K562 (cell line): Measurements from ENCODE around the gene NOP10. TPM values are rescaled to one million over a fixed set of nuclear protein-coding genes. Genes with fewer than 3 reads are reported as not detected.

Experiments
- ATF7 ChIP-seq: fragments of 450-650 bp; IDR thresholded peaks from 2 replicates; pipeline ENCODE4 v1.7.1; 2014; ENCODE audit warnings: mild to moderate bottlenecking, moderate library complexity
- CBX3 ChIP-seq, 2 experiments: IDR thresholded peaks; 1 replicate in 1 of 2; 2 replicates in 1 of 2; pipeline ENCODE4 v1.6.1; 2012; ENCODE audit warnings: inconsistent platforms in 2 of 2, low read length in 2 of 2, borderline replicate concordance in 1 of 2, control low read depth in 1 of 2
- CC2D1A ChIP-seq: fragments of 450-650 bp; IDR thresholded peaks from 2 replicates; pipeline ENCODE4 v1.6.1; 2017; ENCODE audit warnings: mild to moderate bottlenecking
- CCAR2 ChIP-seq: fragments of 200-400 bp; formaldehyde crosslinking; IDR thresholded peaks from 2 replicates; pipeline ENCODE4 v1.6.1; 2017; ENCODE audit warnings: mild to moderate bottlenecking, low read depth, low read length
- E2F3 ChIP-seq: fragments of 250-450 bp; sonication (Bioruptor Pico); IDR thresholded peaks from 2 replicates; pipeline ENCODE4 v1.4.0; 2020; ENCODE audit warnings: mild to moderate bottlenecking
- ETS2 ChIP-seq: IDR thresholded peaks from 2 replicates; pipeline ENCODE4 v1.6.1; 2016; ENCODE audit warnings: borderline replicate concordance, missing genetic modification characterization, mild to moderate bottlenecking, moderate library complexity, missing compliant biosample characterization; ENCODE audit not compliant: poor library complexity, severe bottlenecking
- FOXK2 ChIP-seq, 2 experiments: fragments of 450-650 bp; IDR thresholded peaks in 1 of 2; conservative IDR thresholded peaks in 1 of 2; 2 replicates each; pipeline ENCODE4 v1.6.1; 2016; ENCODE audit warnings: low read depth in 2 of 2, mild to moderate bottlenecking in 1 of 2
- HNRNPK ChIP-seq: fragments of 200-400 bp; formaldehyde crosslinking; IDR thresholded peaks from one replicate; pipeline ENCODE4 v1.6.1; 2018; ENCODE audit warnings: mild to moderate bottlenecking, low read depth, low read length; ENCODE audit not compliant: poor library complexity, severe bottlenecking
- HNRNPLL ChIP-seq: fragments of 200-400 bp; formaldehyde crosslinking; IDR thresholded peaks from 2 replicates; pipeline ENCODE4 v1.6.1; 2017; ENCODE audit warnings: low read length, low read depth, mild to moderate bottlenecking; ENCODE audit not compliant: poor library complexity, severe bottlenecking
- KDM2B ChIP-seq: fragments of 250-450 bp; sonication (Bioruptor Pico); IDR thresholded peaks from 2 replicates; pipeline ENCODE4 v1.8.0; 2021; ENCODE audit warnings: mild to moderate bottlenecking, moderate library complexity
- NFIC ChIP-seq: fragments of 450-650 bp; IDR thresholded peaks from 2 replicates; pipeline ENCODE4 v1.6.1; 2017; ENCODE audit warnings: mild to moderate bottlenecking, inconsistent platforms
- PHF8 ChIP-seq: fragments of 200-600 bp; sonication (generic); IDR thresholded peaks from 2 replicates; pipeline ENCODE4 v1.6.1; 2012; ENCODE audit warnings: mixed run types, mild to moderate bottlenecking, inconsistent platforms, low read length, moderate library complexity, borderline replicate concordance
- PRPF4 ChIP-seq: fragments of 200-400 bp; formaldehyde crosslinking; IDR thresholded peaks from one replicate; pipeline ENCODE4 v1.6.1; 2017; ENCODE audit warnings: low read length, low read depth, mild to moderate bottlenecking; ENCODE audit not compliant: insufficient read depth, poor library complexity, severe bottlenecking
- RAD21 ChIP-seq, 2 experiments: fragments of 250-450 bp in 1 of 2; fragments of 450-650 bp in 1 of 2; sonication (Bioruptor Pico) in 1 of 2; formaldehyde crosslinking in 1 of 2; IDR thresholded peaks in 1 of 2; conservative IDR thresholded peaks in 1 of 2; 2 replicates each; pipeline versions ENCODE4 v1.4.0 to v1.8.0; 2020 to 2022; ENCODE audit warnings: mild to moderate bottlenecking in 2 of 2, moderate library complexity in 1 of 2
- RBBP5 ChIP-seq: fragments of 200-600 bp; sonication (generic); IDR thresholded peaks from 2 replicates; pipeline ENCODE4 v1.6.1; 2012; ENCODE audit warnings: borderline replicate concordance, mild to moderate bottlenecking, low read length, control low read depth, inconsistent platforms; ENCODE audit not compliant: insufficient read depth, poor library complexity, severe bottlenecking
- RBM15 ChIP-seq: fragments of 200-400 bp; formaldehyde crosslinking; IDR thresholded peaks from 2 replicates; pipeline ENCODE4 v1.6.1; 2018; ENCODE audit warnings: mild to moderate bottlenecking, low read length, moderate library complexity; ENCODE audit not compliant: insufficient read depth
- SAP30 ChIP-seq: fragments of 200-600 bp; sonication (generic); IDR thresholded peaks from 2 replicates; pipeline ENCODE4 v1.6.1; 2012; ENCODE audit warnings: borderline replicate concordance, low read depth, mild to moderate bottlenecking, moderate library complexity, low read length, control low read depth, inconsistent platforms; ENCODE audit not compliant: insufficient read depth, poor library complexity, severe bottlenecking
- SIX5 ChIP-seq, 2 experiments: IDR thresholded peaks; 2 replicates each; pipeline ENCODE4 v1.6.1; 2011; ENCODE audit warnings: low read length in 2 of 2, borderline replicate concordance in 1 of 2, low read depth in 1 of 2, mild to moderate bottlenecking in 1 of 2, moderate library complexity in 1 of 2; ENCODE audit not compliant: insufficient read depth in 1 of 2
- TAL1 ChIP-seq: fragments of 450-650 bp; IDR thresholded peaks from 2 replicates; pipeline ENCODE4 v1.6.1; 2016; ENCODE audit warnings: mild to moderate bottlenecking
- TBP ChIP-seq: optimal IDR thresholded peaks from 2 replicates; pipeline ENCODE3; 2011; ENCODE audit warnings: low read depth, low read length, improper control_type of control experiment
- YBX1 ChIP-seq: fragments of 450-650 bp; IDR thresholded peaks from 2 replicates; pipeline ENCODE4 v1.7.1; 2016; ENCODE audit warnings: mild to moderate bottlenecking
- polyA plus RNA-seq, 8 experiments: library from polyadenylated mRNA; depleted of rRNA in 4 of 8; stranded (reverse) in 5 of 8; unstranded in 3 of 8; fragments of >200 nt; fragmentation: Nextera tagmentation in 2 of 8; fragmentation: Illumina TruSeq in 1 of 8; extraction: Ambion mirVana in 2 of 8; extraction: Trizol in 1 of 8; gene quantifications; 2 replicates each; pipeline versions ENCODE4 v1.2.1 to v1.2.3, GENCODE V29; 2011 to 2014; ENCODE audit warnings: inconsistent platforms in 1 of 8, missing spikeins in 1 of 8
- total RNA-seq, 7 experiments: library from RNA; depleted of rRNA in 6 of 7; stranded (reverse); fragments of >200 nt in 6 of 7; fragmentation: Illumina TruSeq in 2 of 7; extraction: Trizol in 2 of 7; gene quantifications; 2 replicates each; pipeline versions ENCODE4 v1.2.1 to v1.2.3, GENCODE V29; 2011 to 2021; ENCODE audit warnings: low replicate concordance in 1 of 7
- TF ChIP-seq, protein P1 (sequence below), 2 experiments: fragments of 450-650 bp in 1 of 2; IDR thresholded peaks; 2 replicates each; pipeline ENCODE4 v1.6.1; 2011 to 2017; ENCODE audit warnings: low read depth in 2 of 2, antibody characterized with exemption in 1 of 2, borderline replicate concordance in 1 of 2, low read length in 1 of 2, mild to moderate bottlenecking in 1 of 2, mixed read lengths in 1 of 2; ENCODE audit not compliant: control insufficient read depth in 1 of 2
- TF ChIP-seq, protein P2 (sequence below): sonication (generic); formaldehyde crosslinking; IDR thresholded peaks from 2 replicates; pipeline ENCODE4 v1.8.0; 2022; ENCODE audit warnings: missing genetic modification reagents, mild to moderate bottlenecking, borderline replicate concordance

NOP10 gene
- total and polyA plus RNA-seq, 9 of the 15 experiments (the other 6 are each of a cell fraction or from before 2014, with no cell fraction given) = 250 to 1,663 (median 449) TPM

DNA sequence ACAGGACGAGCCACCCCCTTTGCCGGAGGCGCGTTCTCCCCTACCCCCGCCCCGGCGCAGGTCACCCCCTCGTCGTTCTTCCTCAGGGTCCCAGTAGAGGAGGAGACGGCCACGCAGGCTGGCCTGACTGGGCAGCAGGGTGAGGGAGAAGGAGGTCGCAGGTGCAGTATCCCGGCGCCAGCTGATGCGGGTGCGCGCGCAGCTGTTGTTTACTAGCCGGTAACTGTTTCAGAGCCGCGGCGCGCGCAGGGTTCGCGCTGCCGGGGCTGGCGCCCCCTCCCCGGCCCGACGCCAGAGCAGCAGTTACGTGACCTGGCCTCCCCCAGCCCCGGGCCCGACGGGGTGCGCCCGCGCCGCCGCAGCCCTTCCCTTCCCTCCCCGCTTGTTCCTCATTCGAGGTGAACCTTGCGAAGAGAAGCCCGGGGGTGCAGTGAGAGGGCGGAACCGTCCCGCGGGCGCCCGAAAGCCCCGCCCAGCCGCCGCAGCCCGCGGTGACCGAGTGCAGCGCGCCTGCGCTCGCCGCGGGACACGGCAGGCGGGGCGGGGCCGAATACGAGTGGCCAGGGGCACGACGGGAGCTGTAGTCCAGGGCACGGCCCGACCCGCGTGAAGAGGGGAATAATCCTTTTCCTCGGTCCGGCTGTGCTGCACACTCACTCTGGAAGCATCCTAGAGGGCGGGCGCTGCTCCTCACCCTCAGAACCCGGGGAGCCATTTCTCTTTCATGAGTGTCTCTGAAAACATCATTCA lies 5.2 kb downstream of the NOP10 start, which contains the start of gene SLC12A6 (continued):
- peak; percentile 51 to 64; a peak in 3 of 4 replicates for TF ChIP-seq SIX5 (IDR thresholded peaks at IDR 0.05; ENCODE audit: borderline replicate concordance in 1 of 2, insufficient read depth in 1 of 2, low read depth in 1 of 2, low read length in 2 of 2)
- no peak for TF ChIP-seq RBM15
- no peak for TF ChIP-seq TAL1
- TF ChIP-seq CCAR2 = no peak
- no peak for TF ChIP-seq YBX1
- TF ChIP-seq, protein P1, sequence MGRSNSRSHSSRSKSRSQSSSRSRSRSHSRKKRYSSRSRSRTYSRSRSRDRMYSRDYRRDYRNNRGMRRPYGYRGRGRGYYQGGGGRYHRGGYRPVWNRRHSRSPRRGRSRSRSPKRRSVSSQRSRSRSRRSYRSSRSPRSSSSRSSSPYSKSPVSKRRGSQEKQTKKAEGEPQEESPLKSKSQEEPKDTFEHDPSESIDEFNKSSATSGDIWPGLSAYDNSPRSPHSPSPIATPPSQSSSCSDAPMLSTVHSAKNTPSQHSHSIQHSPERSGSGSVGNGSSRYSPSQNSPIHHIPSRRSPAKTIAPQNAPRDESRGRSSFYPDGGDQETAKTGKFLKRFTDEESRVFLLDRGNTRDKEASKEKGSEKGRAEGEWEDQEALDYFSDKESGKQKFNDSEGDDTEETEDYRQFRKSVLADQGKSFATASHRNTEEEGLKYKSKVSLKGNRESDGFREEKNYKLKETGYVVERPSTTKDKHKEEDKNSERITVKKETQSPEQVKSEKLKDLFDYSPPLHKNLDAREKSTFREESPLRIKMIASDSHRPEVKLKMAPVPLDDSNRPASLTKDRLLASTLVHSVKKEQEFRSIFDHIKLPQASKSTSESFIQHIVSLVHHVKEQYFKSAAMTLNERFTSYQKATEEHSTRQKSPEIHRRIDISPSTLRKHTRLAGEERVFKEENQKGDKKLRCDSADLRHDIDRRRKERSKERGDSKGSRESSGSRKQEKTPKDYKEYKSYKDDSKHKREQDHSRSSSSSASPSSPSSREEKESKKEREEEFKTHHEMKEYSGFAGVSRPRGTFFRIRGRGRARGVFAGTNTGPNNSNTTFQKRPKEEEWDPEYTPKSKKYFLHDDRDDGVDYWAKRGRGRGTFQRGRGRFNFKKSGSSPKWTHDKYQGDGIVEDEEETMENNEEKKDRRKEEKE (IDR thresholded peaks at IDR 0.05; ENCODE audit: borderline replicate concordance in 1 of 2, control insufficient read depth in 1 of 2, low read depth in 2 of 2, low read length in 1 of 2) = no peak
- peak; percentile 61 for TF ChIP-seq HNRNPLL
- no peak for TF ChIP-seq CBX3 (IDR thresholded peaks at IDR 0.05; ENCODE audit: borderline replicate concordance in 1 of 2, low read length in 2 of 2)
- peak; percentile 72 for TF ChIP-seq RBBP5
- TF ChIP-seq FOXK2 (conservative IDR thresholded peaks at IDR 0.05 in 1 of 2, IDR thresholded peaks at IDR 0.05 in 1 of 2; ENCODE audit: low read depth in 2 of 2) = peak; percentile 78 to 81; a peak in 3 of 4 replicates
- no peak for TF ChIP-seq KDM2B
- TF ChIP-seq CC2D1A = no peak
- TF ChIP-seq E2F3 = no peak
- TF ChIP-seq ETS2 (tag) = no peak
- TF ChIP-seq RAD21 (CRISPR knock-in tag; conservative IDR thresholded peaks at IDR 0.05 in 1 of 2, IDR thresholded peaks at IDR 0.05 in 1 of 2) = no peak
- TF ChIP-seq PHF8 = peak; percentile 78; the same call in 1 of the 2 replicates
- peak; percentile 69 for TF ChIP-seq TBP
- no peak for TF ChIP-seq HNRNPK
- no peak for TF ChIP-seq PRPF4
- TF ChIP-seq SAP30 = peak; percentile 75
- peak; percentile 80; the same call in 1 of the 2 replicates for TF ChIP-seq ATF7
- TF ChIP-seq NFIC = peak; percentile 54; the same call in 1 of the 2 replicates
- TF ChIP-seq, protein P2, sequence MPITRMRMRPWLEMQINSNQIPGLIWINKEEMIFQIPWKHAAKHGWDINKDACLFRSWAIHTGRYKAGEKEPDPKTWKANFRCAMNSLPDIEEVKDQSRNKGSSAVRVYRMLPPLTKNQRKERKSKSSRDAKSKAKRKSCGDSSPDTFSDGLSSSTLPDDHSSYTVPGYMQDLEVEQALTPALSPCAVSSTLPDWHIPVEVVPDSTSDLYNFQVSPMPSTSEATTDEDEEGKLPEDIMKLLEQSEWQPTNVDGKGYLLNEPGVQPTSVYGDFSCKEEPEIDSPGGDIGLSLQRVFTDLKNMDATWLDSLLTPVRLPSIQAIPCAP (CRISPR knock-in tag) = no peak
